Epithelial cell of esophagus (primary cell): Measurements from ENCODE around the gene LRMDA.

Experiments used
- DNase-seq: peaks from one replicate; pipeline ENCODE4 v3.0.0; 2010; ENCODE audit warnings: low read depth
- H3K4me3 ChIP-seq: 2 replicates; pipeline ENCODE4 v1.5.1; 2011; ENCODE audit warnings: mild to moderate bottlenecking, low read length, control low read depth
- CTCF ChIP-seq: IDR thresholded peaks from 2 replicates; pipeline ENCODE4 v1.5.1; 2011; ENCODE audit warnings: low read depth, mild to moderate bottlenecking, low read length, control low read depth, inconsistent platforms; ENCODE audit not compliant: insufficient read depth; ENCODE audit errors: missing control alignments

The LRMDA gene

GRCh38 chr10:76074659-76075058, 643.2 kb downstream of the LRMDA start:
- DNase-seq: no peak
- H3K4me3 ChIP-seq: no peak overlapping the region
- TF ChIP-seq CTCF: no peak

GRCh38 chr10:76080451-76080850, 649.0 kb downstream of the LRMDA start:
- DNase-seq: no peak
- TF ChIP-seq CTCF: no peak
- no peak overlapping the region for H3K4me3 ChIP-seq

- TF ChIP-seq CTCF: no peak
- DNase-seq: peak; percentile 26
- H3K4me3 ChIP-seq: no peak overlapping the region
Observed at GRCh38 chr10:76080991-76081390, 649.6 kb downstream of the LRMDA start.

GRCh38 chr10:76082232-76082631, 650.8 kb downstream of the LRMDA start:
- DNase-seq: peak; percentile 71
- TF ChIP-seq CTCF: no peak
- no peak overlapping the region for H3K4me3 ChIP-seq

- H3K4me3 ChIP-seq: no peak overlapping the region
- peak; percentile 67 for DNase-seq
- no peak for TF ChIP-seq CTCF
Observed at GRCh38 chr10:76082956-76083355, 651.5 kb downstream of the LRMDA start.

GRCh38 chr10:76085002-76085816, 653.8 kb downstream of the LRMDA start:
- no peak for DNase-seq
- no peak overlapping the region for H3K4me3 ChIP-seq
- TF ChIP-seq CTCF: no peak

- no peak overlapping the region for H3K4me3 ChIP-seq
- TF ChIP-seq CTCF: no peak
Observed at GRCh38 chr10:76085817-76086167, 654.4 kb downstream of the LRMDA start.

More at GRCh38 chr10:76085817-76086167, 654.4 kb downstream of the LRMDA start:
- no peak for DNase-seq
